HuH-7 (cell line): ENCODE results near the gene IL26.

ENCODE experiments used
- DNase-seq: peaks from one replicate; pipeline ENCODE4 v3.0.0; 2011; ENCODE audit warnings: low spot score

Gene IL26

DNA sequence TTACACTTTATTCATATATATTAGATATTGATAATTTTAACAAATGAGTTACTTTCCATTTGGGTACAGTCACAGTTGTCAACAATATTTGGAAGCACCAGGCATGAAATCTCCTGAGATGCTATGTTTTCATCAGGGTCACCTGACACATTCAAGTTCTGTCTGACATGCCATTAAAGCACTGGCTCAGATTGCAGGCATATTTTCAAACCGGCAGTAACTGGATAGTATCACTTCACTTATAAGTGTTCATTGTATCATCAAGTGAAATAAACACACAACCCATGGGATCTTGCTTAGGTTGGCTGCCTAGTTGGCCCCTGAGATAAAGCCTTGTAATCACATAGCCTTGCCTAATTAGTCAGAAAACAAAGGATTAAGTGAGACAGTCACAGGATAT lies 70.8 kb downstream of the IL26 start:
- DNase-seq: no peak
